ENCODE measurements around the gene MLX. TPM values are rescaled to one million over a fixed set of nuclear protein-coding genes. Genes with fewer than 3 reads are reported as not detected.

MLX gene
- total RNA-seq, 1 experiment from 2014 or later = 33.7 TPM

GRCh38 chr17:42574463-42574862, 7.6 kb downstream of the MLX start:
- no TSS peak for BruUV-seq (replicated peaks)
- no peak for DNase-seq (ENCODE audit: low spot score)
- ChIA-PET CTCF (no interaction called here), POLR2A (ENCODE audit: low non-redundant PET) (no interaction called here)
- Histone ChIP-seq H3K27me3 (replicated peaks; ENCODE audit: insufficient read depth, low read depth, low read length, poor library complexity) (no peaks in the 10 kb centered on the region), H3K4me1 (ENCODE audit: insufficient read depth, low read length, poor library complexity, severe bottlenecking) (peaks cover 5% of the 10 kb centered on the region), H3K36me3 (ENCODE audit: insufficient read depth, low read length, poor library complexity, severe bottlenecking) (peaks cover 42% of the 10 kb centered on the region), H3K27ac (ENCODE audit: low read depth, low read length, poor library complexity, severe bottlenecking) (no peak overlapping the region), H3K9me3 (ENCODE audit: low read depth, low read length, poor library complexity, severe bottlenecking) (no peaks in the 10 kb centered on the region), H3K4me3 (ENCODE audit: low read depth, low read length, poor library complexity, severe bottlenecking) (no peak overlapping the region)
- TF ChIP-seq CTCF (conservative IDR thresholded peaks at IDR 0.05; ENCODE audit: low read depth, low read length) (no peak), EZH2 (IDR thresholded peaks at IDR 0.05; ENCODE audit: borderline replicate concordance, low read depth, low read length, poor library complexity, severe bottlenecking) (no peak)
- intact Hi-C loops (cut with micrococcal nuclease; ENCODE audit: unreplicated experiment) = no loop called here

GRCh38 chr17:42577140-42577531, 10.2 kb downstream of the MLX start:
- Histone ChIP-seq H3K4me1 (ENCODE audit: insufficient read depth, low read length, poor library complexity, severe bottlenecking) (peaks cover 5% of the 10 kb centered on the region), H3K27ac (ENCODE audit: low read depth, low read length, poor library complexity, severe bottlenecking) (peak overlapping the region; percentile 85), H3K27me3 (replicated peaks; ENCODE audit: insufficient read depth, low read depth, low read length, poor library complexity) (no peaks in the 10 kb centered on the region), H3K36me3 (ENCODE audit: insufficient read depth, low read length, poor library complexity, severe bottlenecking) (peaks cover 22% of the 10 kb centered on the region), H3K4me3 (ENCODE audit: low read depth, low read length, poor library complexity, severe bottlenecking) (peak overlapping the region; percentile 88), H3K9me3 (ENCODE audit: low read depth, low read length, poor library complexity, severe bottlenecking) (no peaks in the 10 kb centered on the region)
- BruUV-seq (replicated peaks) = no TSS peak
- intact Hi-C loops (cut with micrococcal nuclease; ENCODE audit: unreplicated experiment) = loop anchor here (5.0 kb wide), 2 partner anchors 100 to 185 kb away; partner anchors contain the start of genes PLEKHH3 and RAMP2
- no peak for DNase-seq (ENCODE audit: low spot score)
- CTCF ChIA-PET = no interaction called here
- TF ChIP-seq EZH2 (IDR thresholded peaks at IDR 0.05; ENCODE audit: borderline replicate concordance, low read depth, low read length, poor library complexity, severe bottlenecking) = no peak
- TF ChIP-seq CTCF (conservative IDR thresholded peaks at IDR 0.05; ENCODE audit: low read depth, low read length) = no peak
- POLR2A ChIA-PET (ENCODE audit: low non-redundant PET) = no interaction called here

- Histone ChIP-seq H3K36me3 (ENCODE audit: insufficient read depth, low read length, poor library complexity, severe bottlenecking) (peaks cover 17% of the 10 kb centered on the region), H3K4me3 (ENCODE audit: low read depth, low read length, poor library complexity, severe bottlenecking) (peak within 1 kb of the TSS; percentile 88), H3K4me1 (ENCODE audit: insufficient read depth, low read length, poor library complexity, severe bottlenecking) (peaks cover 5% of the 10 kb centered on the region), H3K27ac (ENCODE audit: low read depth, low read length, poor library complexity, severe bottlenecking) (peak within 1 kb of the TSS; percentile 85), H3K9me3 (ENCODE audit: low read depth, low read length, poor library complexity, severe bottlenecking) (no peaks in the 10 kb centered on the region), H3K27me3 (replicated peaks; ENCODE audit: insufficient read depth, low read depth, low read length, poor library complexity) (no peaks in the 10 kb centered on the region)
- DNase-seq (ENCODE audit: low spot score) = peak; percentile 91
- ChIA-PET POLR2A (ENCODE audit: low non-redundant PET) (interaction anchor here (0.6 kb wide), 1 partner anchor 247 kb away, joined by 3 read pairs; no protein-coding TSS in a partner anchor), CTCF (interaction anchor here (0.6 to 2.5 kb wide), 6 partner anchors 10 to 186 kb away, joined by 3 to 15 read pairs (median 7); partner anchors contain the start of genes CNTNAP1 and TUBG2)
- TF ChIP-seq CTCF (conservative IDR thresholded peaks at IDR 0.05; ENCODE audit: low read depth, low read length) = peak; percentile 48
- no peak for TF ChIP-seq EZH2 (IDR thresholded peaks at IDR 0.05; ENCODE audit: borderline replicate concordance, low read depth, low read length, poor library complexity, severe bottlenecking)
- intact Hi-C loops (cut with micrococcal nuclease; ENCODE audit: unreplicated experiment) = loop anchor here (5.0 kb wide), 2 partner anchors 100 to 185 kb away; partner anchors contain the start of genes PLEKHH3 and RAMP2
- BruUV-seq (replicated peaks) = TSS peak; percentile 80
These were observed 10.8 kb downstream of the MLX start, which contains the start of gene PSMC3IP for GRCh38 chr17:42577532-42578281. TSS of gene PSMC3IP (minus strand) at chr17:42577729. CDS start at chr17:42577686, 43 bp downstream.
